Activated CD4-positive, alpha-beta T cell treated with anti-CD3 and anti-CD28 coated beads, Interleukin-2, amount 50 U/mL, for 4 hours (primary cell): ENCODE results near the gene TNFSF10.
"Not testable (repeated sequence)": the region's sequence is repeated elsewhere in the genome, so short reads cannot be mapped to it uniquely, and the experiment has no call there.

Experiments used
- DNase-seq, 2 experiments: peaks; one replicate each; pipeline ENCODE4 v3.0.0-alpha.2; 2020

Gene TNFSF10

GRCh38 chr3:172543884-172544283 lies 20.7 kb upstream of the TNFSF10 start:
- no peak for DNase-seq

DNA sequence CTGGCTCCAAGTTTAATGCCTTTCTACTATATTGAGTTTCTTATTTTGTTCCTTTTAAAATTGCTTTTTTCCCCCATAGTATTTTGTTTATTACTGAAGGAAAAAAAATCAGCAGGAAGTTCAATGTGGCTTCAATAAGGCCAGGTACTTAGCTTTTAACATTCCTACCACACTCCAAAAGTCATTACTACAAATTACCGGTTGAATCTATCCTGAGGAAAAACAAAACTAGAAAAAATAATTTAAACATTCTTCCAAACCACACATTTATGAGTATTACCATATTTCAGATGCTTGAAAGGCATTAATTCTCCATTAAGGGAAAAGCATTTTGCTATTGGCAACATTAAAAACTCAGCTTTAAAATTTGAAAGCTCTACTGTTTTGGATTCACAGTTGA lies 20.2 kb upstream of the TNFSF10 start:
- no peak for DNase-seq

- no peak for DNase-seq
Measured at GRCh38 chr3:172542999-172543398, 19.8 kb upstream of the TNFSF10 start.

DNA sequence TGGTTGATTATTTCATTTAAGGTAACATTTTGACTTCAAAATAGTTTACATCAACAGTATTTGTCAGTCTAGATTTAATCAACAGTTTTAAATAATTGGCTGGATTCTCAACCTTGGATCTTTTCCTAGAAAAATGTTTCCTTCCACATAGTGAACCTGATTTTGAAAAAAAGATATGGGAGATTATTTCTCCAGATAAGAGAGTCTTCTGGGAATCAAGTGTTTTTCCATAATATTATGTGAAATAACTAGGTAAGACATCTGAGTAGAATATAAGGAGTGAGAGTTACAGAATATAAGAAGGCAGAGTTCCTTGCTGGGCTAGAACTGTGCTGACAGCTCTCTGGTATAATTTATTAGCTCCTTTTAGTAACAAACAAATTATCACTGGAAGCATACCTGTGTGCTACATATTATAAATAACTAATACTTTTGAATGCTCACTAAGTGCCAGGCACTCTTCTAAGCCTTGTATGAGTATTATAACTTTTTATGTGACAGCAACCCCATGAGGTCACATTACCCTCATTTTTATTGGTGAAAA lies 18.8 kb upstream of the TNFSF10 start:
- no peak for DNase-seq

DNA sequence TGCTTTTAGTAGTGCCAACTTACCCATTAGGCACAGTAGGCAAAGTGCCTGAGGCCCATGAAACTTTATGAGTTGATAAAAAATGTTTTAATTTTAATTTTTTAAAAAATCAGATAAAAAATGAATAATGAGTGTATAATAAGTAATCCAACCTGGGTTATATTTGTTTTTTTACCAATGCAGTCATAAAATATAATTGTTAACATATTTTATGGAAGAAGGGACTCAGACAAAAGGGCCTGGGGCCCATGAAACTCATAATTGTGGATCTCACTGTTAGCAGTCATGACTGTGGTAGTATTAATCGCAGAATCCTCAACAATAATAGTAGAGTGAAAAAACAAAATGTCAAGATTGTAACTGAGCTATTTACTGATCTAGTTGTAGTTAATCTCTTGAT lies 16.8 kb upstream of the TNFSF10 start:
- no peak for DNase-seq

GRCh38 chr3:172539273-172539672 lies 16.0 kb upstream of the TNFSF10 start:
- DNase-seq: no peak

GRCh38 chr3:172538368-172539151 lies 15.3 kb upstream of the TNFSF10 start:
- no peak for DNase-seq

DNA sequence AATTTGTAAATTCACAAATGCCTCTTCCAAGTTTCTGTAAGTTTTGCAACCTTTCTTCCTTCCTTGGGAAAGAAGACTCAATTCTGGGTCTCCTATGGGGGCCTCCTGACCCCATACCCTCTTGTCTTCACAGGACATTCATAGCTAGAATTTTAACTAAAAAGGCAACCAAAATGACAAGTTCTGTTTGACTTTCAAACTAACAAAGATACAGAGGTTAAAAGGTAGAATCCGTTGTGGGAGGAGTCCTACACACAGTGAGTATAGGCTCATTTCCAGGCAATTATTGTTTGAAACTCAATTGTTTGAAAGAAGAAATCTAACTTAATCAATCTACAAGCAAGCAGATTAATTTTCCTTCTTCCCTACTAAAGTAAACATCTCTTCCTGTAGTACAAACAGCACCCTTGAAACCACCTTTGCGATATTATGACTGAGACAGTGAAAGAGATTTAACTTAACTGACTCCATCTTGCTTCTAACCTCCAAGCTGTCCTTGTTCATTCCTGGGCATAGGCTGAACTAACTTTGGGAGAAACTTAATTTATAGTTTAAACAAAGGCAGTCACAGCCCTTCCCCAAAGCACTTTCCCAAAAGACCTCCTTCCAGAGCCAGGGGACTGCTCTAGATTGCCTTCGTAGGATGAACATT lies 14.4 kb upstream of the TNFSF10 start:
- no peak for DNase-seq

- no peak for DNase-seq
Measured at GRCh38 chr3:172536993-172537419, 13.8 kb upstream of the TNFSF10 start.

GRCh38 chr3:172536505-172536904 lies 13.3 kb upstream of the TNFSF10 start:
- no peak for DNase-seq

- no peak for DNase-seq
Measured at GRCh38 chr3:172530566-172530965, 7.3 kb upstream of the TNFSF10 start.

DNA sequence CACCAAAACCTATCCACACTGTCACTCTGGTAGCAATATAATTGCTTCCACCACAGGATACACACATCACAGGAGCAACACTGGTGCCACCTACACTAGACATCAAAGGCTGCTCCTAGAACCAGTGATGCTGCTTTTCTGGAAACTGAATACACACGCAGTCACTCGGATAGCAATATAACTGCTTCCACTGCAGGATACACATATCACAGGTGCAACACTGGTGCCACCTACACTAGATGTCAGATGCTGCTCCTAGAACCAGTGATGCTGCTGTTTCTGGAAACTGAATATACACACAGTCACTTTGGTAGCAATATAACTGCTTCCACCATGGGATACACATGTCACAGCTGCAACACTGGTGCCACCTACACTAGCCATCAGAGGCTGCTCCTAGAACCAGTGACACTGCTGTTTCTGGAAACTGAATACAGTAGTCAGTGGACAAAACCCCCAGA lies 6.9 kb upstream of the TNFSF10 start:
- peak in 1 of 2 experiments; percentile 9 for DNase-seq

- no peak for DNase-seq
Measured at GRCh38 chr3:172528677-172529076, 5.4 kb upstream of the TNFSF10 start.

- no peak for DNase-seq
Measured at GRCh38 chr3:172527306-172527705, 4.1 kb upstream of the TNFSF10 start.

- DNase-seq: no peak
Measured at GRCh38 chr3:172525116-172525613, 1.9 kb upstream of the TNFSF10 start.

DNA sequence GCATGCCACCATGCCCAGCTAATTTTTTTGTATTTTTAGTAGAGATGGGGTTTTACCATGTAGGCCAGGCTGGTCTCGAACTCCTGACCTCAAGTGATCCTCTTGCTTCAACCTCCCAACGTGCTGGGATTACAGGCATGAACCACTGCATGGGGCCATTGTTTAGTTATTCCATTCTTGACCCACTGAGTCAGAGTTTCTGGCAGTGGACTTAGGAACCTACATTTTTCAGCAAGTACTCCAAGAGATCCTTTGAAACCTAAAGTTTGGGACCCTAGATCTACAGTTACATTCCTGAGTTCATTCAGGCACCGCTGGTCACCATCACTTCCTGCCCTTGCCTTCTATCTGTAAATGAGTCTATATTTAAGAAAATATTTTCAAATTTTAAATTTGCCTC lies 1.4 kb upstream of the TNFSF10 start:
- no peak for DNase-seq

- not testable (repeated sequence) for DNase-seq
Measured at GRCh38 chr3:172521837-172522726, 1.1 kb downstream of the TNFSF10 start.

DNA sequence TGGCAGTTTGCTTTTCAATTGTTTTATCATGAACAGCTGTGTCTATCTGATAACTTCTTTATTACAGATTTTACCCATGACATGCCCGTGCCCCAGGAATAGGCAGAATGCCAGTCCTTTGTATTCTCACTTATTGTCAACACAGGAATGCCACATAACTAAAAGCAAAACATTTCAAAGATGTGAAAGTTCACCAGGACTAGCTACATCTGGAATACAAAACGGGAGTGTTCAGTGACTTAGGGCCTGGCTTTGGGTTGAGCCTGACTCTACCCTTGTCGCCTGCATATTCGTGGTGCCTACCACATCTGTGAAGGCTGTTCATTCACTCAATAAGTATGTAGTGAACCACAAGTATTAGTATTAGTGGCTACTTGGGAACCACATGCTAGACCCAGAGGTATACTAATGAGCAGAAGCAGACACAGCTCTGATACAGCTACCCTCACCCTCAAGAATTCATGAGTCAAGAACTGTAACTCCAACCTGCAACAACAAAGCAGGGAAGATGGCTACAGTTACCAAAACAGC lies 2.9 kb downstream of the TNFSF10 start:
- DNase-seq: no peak

GRCh38 chr3:172519740-172520139 lies 3.5 kb downstream of the TNFSF10 start:
- no peak for DNase-seq

GRCh38 chr3:172518929-172519640 lies 4.1 kb downstream of the TNFSF10 start:
- DNase-seq: no peak

- peak; percentile 58 to 70 for DNase-seq
Measured at GRCh38 chr3:172517859-172518466, 5.3 kb downstream of the TNFSF10 start.
